Neural cell (in vitro differentiated cells): ENCODE data around the gene GDA. TPM values are rescaled to one million over a fixed set of nuclear protein-coding genes. Genes with fewer than 3 reads are reported as not detected.

Source experiments
- H2AFZ ChIP-seq: fragments of 200-600, 300-800 bp; sonication (generic), shearing (Covaris generic); 2 replicates; pipeline ENCODE4 v1.6.0; 2014; ENCODE audit warnings: low read depth, mild to moderate bottlenecking, antibody characterized with exemption, low read length, moderate library complexity
- H3F3A ChIP-seq: fragments of 200-600 bp; shearing (Covaris generic); 2 replicates; pipeline ENCODE4 v1.6.1; 2016; ENCODE audit warnings: mild to moderate bottlenecking, moderate library complexity, mixed read lengths, antibody characterized with exemption, low read length; ENCODE audit not compliant: insufficient read depth, poor library complexity, severe bottlenecking
- H3K27ac ChIP-seq: fragments of 200-600, 300-800 bp; sonication (generic), shearing (Covaris generic); 2 replicates; pipeline ENCODE4 v1.5.1; 2014; ENCODE audit warnings: mild to moderate bottlenecking, low read length, moderate library complexity
- H3K27me3 ChIP-seq: fragments of 300-800, 200-600 bp; sonication (generic), shearing (Covaris generic); 2 replicates; pipeline ENCODE4 v1.6.0; 2014; ENCODE audit warnings: mild to moderate bottlenecking, low read depth, low read length, moderate library complexity; ENCODE audit not compliant: insufficient read depth
- H3K36me3 ChIP-seq: fragments of 300-800, 200-600 bp; sonication (generic), shearing (Covaris generic); 2 replicates; pipeline ENCODE4 v1.5.1; 2014; ENCODE audit warnings: mild to moderate bottlenecking, antibody characterized with exemption, low read length, moderate library complexity; ENCODE audit not compliant: insufficient read depth
- H3K4me2 ChIP-seq: fragments of 300-800, 200-600 bp; sonication (generic), shearing (Covaris generic); 2 replicates; pipeline ENCODE4 v1.6.0; 2014; ENCODE audit warnings: mild to moderate bottlenecking, low read length
- H3K4me3 ChIP-seq: fragments of 300-800, 200-600 bp; sonication (generic), shearing (Covaris generic); 2 replicates; pipeline ENCODE4 v1.5.1; 2014; ENCODE audit warnings: mild to moderate bottlenecking, low read length, moderate library complexity
- H3K79me2 ChIP-seq: fragments of 200-600 bp; shearing (Covaris generic); replicated peaks from 2 replicates; pipeline ENCODE4 v1.6.0; 2014; ENCODE audit warnings: mild to moderate bottlenecking, low read length, moderate library complexity; ENCODE audit not compliant: insufficient read depth
- H3K9ac ChIP-seq: fragments of 300-800, 200-600 bp; sonication (generic), shearing (Covaris generic); 2 replicates; pipeline ENCODE4 v1.6.1; 2016; ENCODE audit warnings: mild to moderate bottlenecking, low read length, mixed read lengths
- H3K9me2 ChIP-seq: fragments of 200-600 bp; shearing (Covaris generic); 2 replicates; pipeline ENCODE4 v1.6.1; 2016; ENCODE audit warnings: mild to moderate bottlenecking, low read length, mixed read lengths; ENCODE audit not compliant: insufficient read depth
- H3K9me3 ChIP-seq: fragments of 200-600, 300-800 bp; sonication (generic), shearing (Covaris generic); 2 replicates; pipeline ENCODE4 v1.6.1; 2016; ENCODE audit warnings: mild to moderate bottlenecking, mixed run types, low read length, moderate library complexity, mixed read lengths
- H4K20me1 ChIP-seq: fragments of 200-600 bp; shearing (Covaris generic); 2 replicates; pipeline ENCODE4 v1.6.1; 2016; ENCODE audit warnings: mild to moderate bottlenecking, mixed run types; ENCODE audit not compliant: insufficient read depth
- EP300 ChIP-seq: fragments of 450-650 bp; conservative IDR thresholded peaks from 2 replicates; pipeline ENCODE4 v1.6.1; 2014; ENCODE audit warnings: antibody characterized with exemption, mild to moderate bottlenecking, moderate library complexity; ENCODE audit not compliant: poor library complexity, severe bottlenecking
- EZH2 ChIP-seq: fragments of 200-600, 300-800 bp; shearing (Covaris generic), sonication (generic); IDR thresholded peaks from 2 replicates; pipeline ENCODE4 v1.6.1; 2014; ENCODE audit warnings: antibody characterized with exemption, low read length, borderline replicate concordance, mild to moderate bottlenecking; ENCODE audit not compliant: insufficient read depth, poor library complexity, severe bottlenecking
- MXI1 ChIP-seq: fragments of 450-650 bp; conservative IDR thresholded peaks from 2 replicates; pipeline ENCODE4 v1.6.1; 2014; ENCODE audit warnings: antibody characterized with exemption, mild to moderate bottlenecking; ENCODE audit not compliant: poor library complexity, severe bottlenecking
- POLR2AphosphoS5 ChIP-seq: IDR thresholded peaks from 2 replicates; pipeline ENCODE4 v1.6.1; 2012
- RAD21 ChIP-seq: fragments of 450-650 bp; conservative IDR thresholded peaks from 2 replicates; pipeline ENCODE4 v1.6.1; 2014; ENCODE audit warnings: antibody characterized with exemption, mild to moderate bottlenecking, moderate library complexity
- REST ChIP-seq: IDR thresholded peaks from 2 replicates; pipeline ENCODE4 v1.6.1; 2012; ENCODE audit warnings: borderline replicate concordance
- SMC3 ChIP-seq: fragments of 450-650 bp; conservative IDR thresholded peaks from 2 replicates; pipeline ENCODE4 v1.6.1; 2014; ENCODE audit warnings: antibody characterized with exemption, mild to moderate bottlenecking, moderate library complexity; ENCODE audit not compliant: poor library complexity
- TAF1 ChIP-seq: IDR thresholded peaks from 2 replicates; pipeline ENCODE4 v1.6.1; 2012; ENCODE audit warnings: low read depth
- polyA plus RNA-seq: library from polyadenylated mRNA; depleted of rRNA; stranded (reverse); fragments of >200 nt; gene quantifications from 2 replicates; pipeline ENCODE4 v1.2.3, GENCODE V29; 2014
- TF ChIP-seq, protein P1 (sequence below): fragments of 450-650 bp; IDR thresholded peaks from 2 replicates; pipeline ENCODE4 v1.5.1; 2014; ENCODE audit warnings: antibody characterized with exemption, mild to moderate bottlenecking, moderate library complexity; ENCODE audit not compliant: poor library complexity, severe bottlenecking

GDA gene
- polyA plus RNA-seq, 1 donor from 2014 or later = 0.26 TPM

- H2AFZ ChIP-seq = no peak overlapping the region
- no peaks in the 10 kb centered on the region for H3K9me2 ChIP-seq
- no peak overlapping the region for H3K4me2 ChIP-seq
- H3K79me2 ChIP-seq = no peaks in the 10 kb centered on the region
- no peaks in the 10 kb centered on the region for H3F3A ChIP-seq
- H4K20me1 ChIP-seq = no peaks in the 10 kb centered on the region
- no peak overlapping the region for H3K4me3 ChIP-seq
- H3K9me3 ChIP-seq = no peaks in the 10 kb centered on the region
- TF ChIP-seq POLR2AphosphoS5 = no peak
- no peak for TF ChIP-seq RAD21
- TF ChIP-seq SMC3 = no peak
- TF ChIP-seq EP300 = no peak
- TF ChIP-seq REST = no peak
- TF ChIP-seq EZH2 = no peak
- no peak for TF ChIP-seq MXI1
- no peak for TF ChIP-seq TAF1
- TF ChIP-seq, protein P1, sequence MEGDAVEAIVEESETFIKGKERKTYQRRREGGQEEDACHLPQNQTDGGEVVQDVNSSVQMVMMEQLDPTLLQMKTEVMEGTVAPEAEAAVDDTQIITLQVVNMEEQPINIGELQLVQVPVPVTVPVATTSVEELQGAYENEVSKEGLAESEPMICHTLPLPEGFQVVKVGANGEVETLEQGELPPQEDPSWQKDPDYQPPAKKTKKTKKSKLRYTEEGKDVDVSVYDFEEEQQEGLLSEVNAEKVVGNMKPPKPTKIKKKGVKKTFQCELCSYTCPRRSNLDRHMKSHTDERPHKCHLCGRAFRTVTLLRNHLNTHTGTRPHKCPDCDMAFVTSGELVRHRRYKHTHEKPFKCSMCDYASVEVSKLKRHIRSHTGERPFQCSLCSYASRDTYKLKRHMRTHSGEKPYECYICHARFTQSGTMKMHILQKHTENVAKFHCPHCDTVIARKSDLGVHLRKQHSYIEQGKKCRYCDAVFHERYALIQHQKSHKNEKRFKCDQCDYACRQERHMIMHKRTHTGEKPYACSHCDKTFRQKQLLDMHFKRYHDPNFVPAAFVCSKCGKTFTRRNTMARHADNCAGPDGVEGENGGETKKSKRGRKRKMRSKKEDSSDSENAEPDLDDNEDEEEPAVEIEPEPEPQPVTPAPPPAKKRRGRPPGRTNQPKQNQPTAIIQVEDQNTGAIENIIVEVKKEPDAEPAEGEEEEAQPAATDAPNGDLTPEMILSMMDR = no peak
- no peak overlapping the region for H3K27ac ChIP-seq
- no peaks in the 10 kb centered on the region for H3K27me3 ChIP-seq
- no peaks in the 10 kb centered on the region for H3K36me3 ChIP-seq
- H3K9ac ChIP-seq = no peak overlapping the region
Measured at GRCh38 chr9:72134801-72135200, 14.4 kb upstream of the GDA start.

DNA sequence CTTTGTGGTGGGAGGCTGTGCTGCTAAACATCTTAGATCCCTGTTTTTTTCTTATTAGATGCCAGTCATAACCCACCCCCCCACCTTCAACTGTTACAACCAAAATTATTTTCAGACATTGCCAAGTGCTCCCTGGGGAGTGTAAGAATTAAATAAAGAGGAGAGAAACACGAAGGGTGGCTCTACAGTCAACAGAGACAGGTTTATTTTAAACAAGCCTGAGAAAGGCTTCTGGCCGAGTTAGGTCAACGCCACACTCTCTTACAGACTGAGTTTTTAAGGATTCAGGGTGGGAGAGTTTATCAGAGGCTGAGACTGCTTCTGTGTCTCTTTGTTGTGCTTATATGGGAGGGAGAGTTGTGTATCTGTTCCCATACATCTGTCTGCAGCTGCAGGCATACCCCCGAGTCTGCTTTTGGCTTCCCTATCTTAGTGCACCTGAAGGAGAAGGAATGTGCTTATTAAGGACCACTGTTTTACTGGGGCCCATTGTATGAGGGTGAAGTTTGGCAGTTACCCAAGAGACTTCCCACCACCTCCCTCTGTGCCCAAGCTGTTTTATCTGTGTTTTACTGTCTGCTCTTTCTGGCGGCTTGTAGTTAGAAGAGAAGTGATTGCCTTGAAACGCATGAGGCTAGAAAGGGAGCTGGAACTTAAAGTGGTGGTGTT, 11.4 kb upstream of the GDA start:
- Histone ChIP-seq H3K79me2 (no peaks in the 10 kb centered on the region), H3K9me3 (no peaks in the 10 kb centered on the region), H3K9ac (no peak overlapping the region), H3K4me3 (no peak overlapping the region), H3K9me2 (no peaks in the 10 kb centered on the region), H2AFZ (no peak overlapping the region), H3F3A (no peaks in the 10 kb centered on the region), H4K20me1 (no peaks in the 10 kb centered on the region), H3K36me3 (no peaks in the 10 kb centered on the region), H3K27ac (no peak overlapping the region), H3K27me3 (no peaks in the 10 kb centered on the region), H3K4me2 (no peak overlapping the region)
- TF ChIP-seq EP300 (no peak), POLR2AphosphoS5 (no peak), TAF1 (no peak), SMC3 (no peak), MXI1 (no peak), REST (no peak), EZH2 (no peak), RAD21 (no peak)
- TF ChIP-seq, protein P1 = no peak
